ENCODE results near the gene TMEM18.

GRCh38 chr2:708667-709066, 31.5 kb upstream of the TMEM18 start:
- no peak for TF ChIP-seq POLR2A (IDR thresholded peaks at IDR 0.05)
- no peak for TF ChIP-seq CTCF (IDR thresholded peaks at IDR 0.05)
